ENCODE results near the gene SEC61A2. TPM values are rescaled to one million over a fixed set of nuclear protein-coding genes. Genes with fewer than 3 reads are reported as not detected.
A peak's percentile ranks its signal among the peaks of the same experiment; 100 is the strongest.
"Not testable (repeated sequence)": the region's sequence is repeated elsewhere in the genome, so short reads cannot be mapped to it uniquely, and the experiment has no call there.

The SEC61A2 gene
- total and polyA plus RNA-seq, 12 donors: 5.8 to 17.8 (median 10.6) TPM

GRCh38 chr10:12164085-12164484 is 34.6 kb downstream of the SEC61A2 start:
- Histone ChIP-seq H3K4me3 (no peak overlapping the region), H3K27ac (no peak overlapping the region), H3K4me1 (no peaks in the 10 kb centered on the region), H3K27me3 (peaks cover 0 to 16% (median 0%) of the 10 kb centered on the region in 7 donors), H3K9me3 (no peaks in the 10 kb centered on the region), H3K36me3 (peaks cover 0 to 100% (median 42%) of the 10 kb centered on the region in 9 donors)
- 88 to 95% methylated on average over 12 of the region's 12 CpGs for WGBS, 2 donors
- ATAC-seq: peak in 1 of 8 donors; percentile 38
- intact Hi-C loops (cut with DNase I): no loop called here
- no peak for TF ChIP-seq CTCF (IDR thresholded peaks at IDR 0.05)
- DNase-seq: no peak

GRCh38 chr10:12165036-12165435 is 35.6 kb downstream of the SEC61A2 start:
- Histone ChIP-seq H3K9me3 (no peaks in the 10 kb centered on the region), H3K36me3 (peaks cover 0 to 100% (median 48%) of the 10 kb centered on the region in 9 donors), H3K27ac (no peak overlapping the region), H3K4me3 (no peak overlapping the region), H3K27me3 (peaks cover 0 to 8% (median 0%) of the 10 kb centered on the region in 7 donors), H3K4me1 (no peaks in the 10 kb centered on the region)
- 64 to 78% methylated on average over 3 of the region's 3 CpGs for WGBS, 2 donors
- no peak for ATAC-seq
- intact Hi-C loops (cut with DNase I): no loop called here
- no peak for TF ChIP-seq CTCF (IDR thresholded peaks at IDR 0.05)
- no peak for DNase-seq

GRCh38 chr10:12165999-12166775 is 36.7 kb downstream of the SEC61A2 start:
- intact Hi-C loops (cut with DNase I): no loop called here
- H3K27me3 ChIP-seq: peaks cover 0 to 8% (median 0%) of the 10 kb centered on the region in 7 donors
- no peak overlapping the region for H3K4me3 ChIP-seq
- H3K27ac ChIP-seq: no peak overlapping the region
- 75 to 82% methylated on average over 6 of the region's 6 CpGs for WGBS, 2 donors
- H3K36me3 ChIP-seq: peaks cover 0 to 100% (median 52%) of the 10 kb centered on the region in 9 donors
- H3K9me3 ChIP-seq: no peaks in the 10 kb centered on the region
- no peak for TF ChIP-seq CTCF (IDR thresholded peaks at IDR 0.05)
- no peaks in the 10 kb centered on the region for H3K4me1 ChIP-seq
- no peak for DNase-seq
- ATAC-seq: peak in 1 of 8 donors; percentile 66

GRCh38 chr10:12171512-12171911 is 42.0 kb downstream of the SEC61A2 start:
- H3K4me1 ChIP-seq; ATAC-seq; DNase-seq; H3K27ac ChIP-seq; H3K27me3 ChIP-seq; H3K9me3 ChIP-seq; H3K4me3 ChIP-seq; intact Hi-C loops (cut with DNase I): not testable (repeated sequence)
- H3K36me3 ChIP-seq: peaks cover 0 to 100% (median 66%) of the 10 kb centered on the region in 9 donors
- WGBS, 2 donors: 87 to 90% methylated on average over 6 of the region's 6 CpGs

GRCh38 chr10:12177642-12178041 is 48.2 kb downstream of the SEC61A2 start:
- TF ChIP-seq CTCF (IDR thresholded peaks at IDR 0.05): no peak
- intact Hi-C loops (cut with DNase I): no loop called here
- ATAC-seq (no peak), DNase-seq (no peak)
- Histone ChIP-seq H3K4me1 (peaks cover 0 to 29% (median 0%) of the 10 kb centered on the region in 9 donors), H3K27ac (no peak overlapping the region), H3K9me3 (no peaks in the 10 kb centered on the region), H3K36me3 (peaks cover 0 to 99% (median 43%) of the 10 kb centered on the region in 9 donors), H3K27me3 (no peaks in the 10 kb centered on the region), H3K4me3 (no peak overlapping the region)
- 79 to 84% methylated on average over 9 of the region's 9 CpGs for WGBS, 2 donors

Data from heart right ventricle (tissue), 16 donors.